Ascending aorta (tissue), 2 donors: Measurements from ENCODE around the gene TTLL9. TPM values are rescaled to one million over a fixed set of nuclear protein-coding genes. Genes with fewer than 3 reads are reported as not detected.
"Not testable (repeated sequence)": the region's sequence is repeated elsewhere in the genome, so short reads cannot be mapped to it uniquely, and the experiment has no call there.

Experiments used
- DNase-seq, 2 donors: peaks; one replicate each; pipeline ENCODE4 v3.0.0-alpha.2; 2019; ENCODE audit warnings: low spot score in 2 of 2
- H3K27ac ChIP-seq, 2 donors: fragments of 200-600 bp; sonication (generic); one replicate each; pipeline ENCODE4 v1.5.1; 2016 to 2017; ENCODE audit warnings: mild to moderate bottlenecking in 1 of 2
- H3K27me3 ChIP-seq: fragments of 200-600 bp; sonication (generic); one replicate; pipeline ENCODE4 v1.5.1; 2017
- H3K36me3 ChIP-seq, 2 donors: fragments of 200-600 bp; sonication (generic); one replicate each; pipeline ENCODE4 v1.5.1; 2016
- H3K4me1 ChIP-seq, 2 donors: fragments of 200-600 bp; sonication (generic); one replicate each; pipeline ENCODE4 v1.5.1; 2016 to 2017; ENCODE audit warnings: mild to moderate bottlenecking in 1 of 2
- H3K4me3 ChIP-seq, 2 donors: fragments of 200-600 bp; sonication (generic); one replicate each; pipeline ENCODE4 v1.5.1; 2016 to 2017; ENCODE audit warnings: mild to moderate bottlenecking in 1 of 2
- H3K9me3 ChIP-seq, 2 donors: fragments of 200-600 bp; sonication (generic); one replicate each; pipeline ENCODE4 v1.5.1; 2016
- intact Hi-C: fragments of 100-400 bp; cut with DNase I; formaldehyde crosslinking; loops from one replicate; pipeline ENCODE4 v1.15.1; 2023
- total RNA-seq: library from RNA; depleted of rRNA; stranded (reverse); fragments of >200 nt; gene quantifications from one replicate; pipeline ENCODE4 v1.1.0, GENCODE V29; 2016
- TF ChIP-seq, protein P1 (sequence below), 3 experiments: fragments of 200-600 bp in 2 of 3; fragments of 450-650 bp in 1 of 3; sonication (generic) in 2 of 3; IDR thresholded peaks; one replicate each; pipeline ENCODE4 v1.5.1; 2016 to 2019; ENCODE audit warnings: antibody characterized with exemption in 3 of 3, mild to moderate bottlenecking in 1 of 3, moderate library complexity in 1 of 3

The TTLL9 gene
- total RNA-seq, 1 donor from 2014 or later = not detected

DNA sequence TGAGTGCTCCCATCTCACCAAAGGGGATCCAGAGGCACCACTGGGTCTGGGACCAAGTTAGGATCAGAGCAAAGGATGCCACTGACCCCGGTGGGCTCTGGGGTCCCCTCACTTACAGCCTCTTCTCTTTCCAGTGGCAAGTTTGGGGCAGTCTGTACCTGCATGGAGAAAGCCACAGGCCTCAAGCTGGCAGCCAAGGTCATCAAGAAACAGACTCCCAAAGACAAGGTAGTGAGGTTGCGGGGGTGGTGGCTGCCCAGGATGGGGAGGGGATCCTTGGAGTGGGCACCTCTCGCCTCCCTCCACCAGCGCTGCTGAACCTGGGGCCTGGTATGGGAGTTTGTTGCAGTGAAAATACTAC lies 46.3 kb upstream of the TTLL9 start:
- H3K4me3 ChIP-seq = no peak overlapping the region
- H3K27ac ChIP-seq = peak overlapping the region; percentile 28 to 79
- H3K9me3 ChIP-seq = no peaks in the 10 kb centered on the region
- H3K4me1 ChIP-seq = peaks cover 9 to 25% of the 10 kb centered on the region in 2 donors
- TF ChIP-seq, protein P1, sequence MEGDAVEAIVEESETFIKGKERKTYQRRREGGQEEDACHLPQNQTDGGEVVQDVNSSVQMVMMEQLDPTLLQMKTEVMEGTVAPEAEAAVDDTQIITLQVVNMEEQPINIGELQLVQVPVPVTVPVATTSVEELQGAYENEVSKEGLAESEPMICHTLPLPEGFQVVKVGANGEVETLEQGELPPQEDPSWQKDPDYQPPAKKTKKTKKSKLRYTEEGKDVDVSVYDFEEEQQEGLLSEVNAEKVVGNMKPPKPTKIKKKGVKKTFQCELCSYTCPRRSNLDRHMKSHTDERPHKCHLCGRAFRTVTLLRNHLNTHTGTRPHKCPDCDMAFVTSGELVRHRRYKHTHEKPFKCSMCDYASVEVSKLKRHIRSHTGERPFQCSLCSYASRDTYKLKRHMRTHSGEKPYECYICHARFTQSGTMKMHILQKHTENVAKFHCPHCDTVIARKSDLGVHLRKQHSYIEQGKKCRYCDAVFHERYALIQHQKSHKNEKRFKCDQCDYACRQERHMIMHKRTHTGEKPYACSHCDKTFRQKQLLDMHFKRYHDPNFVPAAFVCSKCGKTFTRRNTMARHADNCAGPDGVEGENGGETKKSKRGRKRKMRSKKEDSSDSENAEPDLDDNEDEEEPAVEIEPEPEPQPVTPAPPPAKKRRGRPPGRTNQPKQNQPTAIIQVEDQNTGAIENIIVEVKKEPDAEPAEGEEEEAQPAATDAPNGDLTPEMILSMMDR (IDR thresholded peaks at IDR 0.05) = no peak
- no peak for DNase-seq
- H3K36me3 ChIP-seq = no peaks in the 10 kb centered on the region
- no peaks in the 10 kb centered on the region for H3K27me3 ChIP-seq
- intact Hi-C loops = loop anchor here (10.0 kb wide), 1 partner anchor 381 kb away; the partner anchor contains the start of genes PLAGL2 and POFUT1

DNA sequence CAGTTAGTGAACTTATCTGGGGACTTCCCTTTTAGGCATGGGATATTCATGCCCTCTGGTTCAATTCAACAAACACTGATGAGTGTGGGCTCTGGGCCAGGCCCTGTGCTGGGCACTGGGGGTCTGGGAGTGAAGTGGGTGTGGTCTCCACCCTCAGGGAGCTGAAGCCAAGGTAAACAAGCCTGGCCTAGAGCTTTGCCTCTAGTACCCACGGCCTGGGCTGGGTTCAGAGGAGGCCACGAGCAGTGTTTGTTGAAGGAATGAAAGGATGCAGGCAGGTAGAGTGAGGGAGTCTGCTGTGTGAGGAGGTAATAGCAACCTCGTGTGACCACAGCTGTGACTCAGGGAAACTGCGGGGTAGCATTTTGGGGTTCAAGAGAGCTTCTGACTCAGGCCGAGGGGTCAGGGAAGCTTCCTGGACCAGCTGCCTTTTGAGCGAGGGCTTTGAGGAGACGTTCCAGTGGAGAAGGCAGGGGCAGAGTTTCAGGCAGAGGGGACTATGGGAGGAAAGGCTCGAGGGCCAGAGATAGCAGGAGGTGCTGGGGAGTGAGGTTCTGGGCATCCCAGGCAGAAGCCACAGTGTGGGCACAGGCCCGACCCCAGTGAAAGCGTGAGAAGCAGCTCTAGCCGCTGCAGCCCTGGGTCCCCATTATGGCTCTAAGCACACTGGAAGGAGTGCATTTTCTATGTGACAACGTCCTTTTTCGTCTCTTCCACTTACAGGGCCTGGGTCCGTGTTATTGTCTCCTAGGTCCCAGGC lies 45.7 kb upstream of the TTLL9 start:
- H3K27me3 ChIP-seq = no peaks in the 10 kb centered on the region
- no peak for DNase-seq
- peak overlapping the region; percentile 28 to 79 for H3K27ac ChIP-seq
- no peaks in the 10 kb centered on the region for H3K9me3 ChIP-seq
- H3K36me3 ChIP-seq = no peaks in the 10 kb centered on the region
- TF ChIP-seq, protein P1 (IDR thresholded peaks at IDR 0.05) = no peak
- intact Hi-C loops = loop anchor here (10.0 kb wide), 1 partner anchor 380 kb away; the partner anchor contains the start of genes PLAGL2 and POFUT1
- no peak overlapping the region for H3K4me3 ChIP-seq
- peaks cover 5 to 23% of the 10 kb centered on the region in 2 donors for H3K4me1 ChIP-seq

DNA sequence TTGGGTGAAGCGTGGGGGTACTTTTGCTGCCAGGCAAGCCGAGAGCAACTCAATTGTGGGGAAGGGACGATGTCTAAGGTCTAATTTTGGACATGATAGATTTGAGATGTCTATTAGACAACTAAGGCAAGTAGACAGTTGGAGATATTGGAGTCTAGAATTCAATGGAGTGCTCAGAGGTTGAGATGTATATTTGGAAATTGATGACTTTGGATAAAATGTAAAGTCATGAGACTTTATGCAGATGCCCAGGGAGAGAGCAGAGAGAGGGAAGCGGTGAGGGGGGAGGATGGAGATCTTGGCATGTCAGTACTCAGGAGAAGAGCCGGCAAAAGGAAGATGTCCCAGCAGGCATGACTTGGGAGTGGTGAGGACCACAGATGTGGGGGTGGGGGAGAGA lies 44.4 kb upstream of the TTLL9 start:
- intact Hi-C loops = loop anchor here (10.0 kb wide), 1 partner anchor 379 kb away; the partner anchor contains the start of genes PLAGL2 and POFUT1
- Histone ChIP-seq H3K4me3 (no peak overlapping the region), H3K27me3 (no peaks in the 10 kb centered on the region), H3K27ac (no peak overlapping the region), H3K36me3 (no peaks in the 10 kb centered on the region), H3K9me3 (no peaks in the 10 kb centered on the region), H3K4me1 (peaks cover 5 to 21% of the 10 kb centered on the region in 2 donors)
- TF ChIP-seq, protein P1 (IDR thresholded peaks at IDR 0.05) = no peak
- DNase-seq = no peak

DNA sequence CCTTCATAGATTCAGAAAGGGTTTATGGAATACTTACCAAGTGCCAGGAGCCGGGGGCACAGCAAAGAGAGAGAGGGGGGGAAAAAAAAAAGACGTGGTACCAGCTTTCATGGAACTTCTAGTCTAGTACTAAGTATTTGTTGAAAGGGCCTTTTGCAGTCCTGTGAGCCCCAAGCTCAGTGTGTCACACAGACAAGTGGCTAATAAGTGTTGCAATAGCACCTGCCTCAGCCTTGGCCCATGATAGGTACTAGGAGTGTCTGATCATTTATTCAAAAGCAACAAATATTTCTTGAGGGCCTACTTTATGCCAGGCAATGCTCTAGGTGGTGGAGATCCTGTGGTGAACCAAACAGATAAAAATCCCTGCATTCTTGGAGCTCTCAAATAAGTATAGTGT lies 43.4 kb upstream of the TTLL9 start:
- no peaks in the 10 kb centered on the region for H3K27me3 ChIP-seq
- intact Hi-C loops = loop anchor here (10.0 kb wide), 1 partner anchor 378 kb away; the partner anchor contains the start of genes PLAGL2 and POFUT1
- peaks cover 5 to 15% of the 10 kb centered on the region in 2 donors for H3K4me1 ChIP-seq
- H3K27ac ChIP-seq = no peak overlapping the region
- DNase-seq = no peak
- H3K4me3 ChIP-seq = no peak overlapping the region
- TF ChIP-seq, protein P1 (IDR thresholded peaks at IDR 0.05) = no peak
- no peaks in the 10 kb centered on the region for H3K9me3 ChIP-seq
- no peaks in the 10 kb centered on the region for H3K36me3 ChIP-seq

DNA sequence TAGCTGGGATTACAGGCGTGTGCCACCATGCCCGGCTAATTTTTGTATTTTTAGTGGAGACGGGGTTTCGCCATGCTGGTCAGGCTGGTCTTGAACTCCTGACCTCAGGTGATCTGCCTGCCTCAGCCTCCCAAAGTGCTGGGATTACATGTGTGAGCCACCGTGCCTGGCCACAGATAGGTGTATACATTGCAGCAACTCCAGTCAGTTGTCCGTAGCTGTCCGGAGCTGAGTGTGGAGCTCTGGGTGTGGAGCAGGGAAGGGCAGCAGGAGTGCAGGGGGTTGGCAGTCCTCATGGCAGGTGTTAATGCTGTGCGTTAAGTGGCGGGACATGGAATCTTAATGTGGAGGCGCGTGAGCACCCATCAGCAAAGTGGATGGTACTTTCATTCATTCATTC lies 42.4 kb upstream of the TTLL9 start:
- H3K4me3 ChIP-seq, H3K27me3 ChIP-seq, H3K9me3 ChIP-seq, H3K27ac ChIP-seq, DNase-seq, H3K4me1 ChIP-seq, H3K36me3 ChIP-seq: not testable (repeated sequence)
- intact Hi-C loops = loop anchor here (10.0 kb wide), 1 partner anchor 377 kb away; the partner anchor contains the start of genes PLAGL2 and POFUT1

DNA sequence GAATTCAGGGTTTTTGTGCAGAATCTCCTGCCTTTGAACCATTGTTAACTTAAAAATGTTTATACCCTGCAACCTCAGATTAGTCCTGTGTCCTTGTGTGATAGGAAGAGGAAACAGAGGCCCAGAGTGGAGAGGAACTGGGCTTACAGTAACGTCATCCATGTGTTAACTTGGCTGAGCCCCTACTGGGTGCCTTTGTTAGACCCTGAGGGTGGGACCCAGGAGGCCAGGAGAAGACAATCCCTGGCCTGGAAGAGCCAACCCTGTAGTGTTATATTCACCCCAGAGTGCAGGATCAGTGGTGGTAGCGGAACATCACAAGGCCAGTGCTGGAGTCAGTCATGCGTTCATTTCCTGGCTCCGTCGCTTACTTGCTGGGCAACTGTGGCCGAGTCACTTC lies 40.7 kb upstream of the TTLL9 start:
- no peak for DNase-seq

More for the DNA sequence above, 40.7 kb upstream of the TTLL9 start:
- Histone ChIP-seq H3K27ac (no peak overlapping the region), H3K36me3 (no peaks in the 10 kb centered on the region), H3K9me3 (no peaks in the 10 kb centered on the region), H3K4me3 (no peak overlapping the region), H3K4me1 (no peaks in the 10 kb centered on the region), H3K27me3 (no peaks in the 10 kb centered on the region)
- TF ChIP-seq, protein P1 (IDR thresholded peaks at IDR 0.05) = no peak
- intact Hi-C loops = loop anchor here (10.0 kb wide), 1 partner anchor 375 kb away; the partner anchor contains the start of genes PLAGL2 and POFUT1
